ENCODE measurements around the gene MED13L. TPM values are rescaled to one million over a fixed set of nuclear protein-coding genes. Genes with fewer than 3 reads are reported as not detected.
"Not testable (repeated sequence)": the region's sequence is repeated elsewhere in the genome, so short reads cannot be mapped to it uniquely, and the experiment has no call there.

MED13L gene
- total RNA-seq, 4 donors from 2014 or later, result 168 to 349 (median 246) TPM

- intact Hi-C loops (cut with DNase I), result no loop called here
- H3K4me1 ChIP-seq, result peaks cover 16 to 17% of the 10 kb centered on the region in 2 donors
- H3K4me3 ChIP-seq (replicated peaks in 1 of 3), result no peak overlapping the region
- H3K27me3 ChIP-seq, result no peaks in the 10 kb centered on the region
- H3K36me3 ChIP-seq, result no peaks in the 10 kb centered on the region
- 97 to 99% methylated on average over 2 of the region's 2 CpGs for WGBS, 2 donors
- TF ChIP-seq CTCF (IDR thresholded peaks at IDR 0.05) (no peak), POLR2A (IDR thresholded peaks at IDR 0.05) (no peak)
- DNase-seq, result no peak
- H3K9me3 ChIP-seq, result no peaks in the 10 kb centered on the region
- no peak overlapping the region for H3K27ac ChIP-seq
Measured at GRCh38 chr12:116039081-116039480, 238.4 kb downstream of the MED13L start.

GRCh38 chr12:116037941-116038837 is 239.3 kb downstream of the MED13L start:
- H3K9me3 ChIP-seq, result no peaks in the 10 kb centered on the region
- intact Hi-C loops (cut with DNase I), result no loop called here
- no peak for DNase-seq
- no peaks in the 10 kb centered on the region for H3K27me3 ChIP-seq
- 87 to 89% methylated on average over 6 of the region's 6 CpGs for WGBS, 2 donors
- H3K36me3 ChIP-seq, result no peaks in the 10 kb centered on the region
- H3K4me1 ChIP-seq, result peaks cover 11 to 14% of the 10 kb centered on the region in 2 donors
- H3K4me3 ChIP-seq (replicated peaks in 1 of 3), result no peak overlapping the region
- no peak overlapping the region for H3K27ac ChIP-seq
- TF ChIP-seq POLR2A (IDR thresholded peaks at IDR 0.05) (no peak), CTCF (IDR thresholded peaks at IDR 0.05) (no peak)

- Histone ChIP-seq H3K36me3 (no peaks in the 10 kb centered on the region), H3K4me3 (replicated peaks in 1 of 3) (no peak overlapping the region), H3K27me3 (no peaks in the 10 kb centered on the region), H3K9me3 (no peaks in the 10 kb centered on the region), H3K4me1 (peaks cover 11 to 15% of the 10 kb centered on the region in 2 donors), H3K27ac (no peak overlapping the region)
- TF ChIP-seq CTCF (IDR thresholded peaks at IDR 0.05) (no peak), POLR2A (IDR thresholded peaks at IDR 0.05) (no peak)
- 63 to 69% methylated on average over 3 of the region's 3 CpGs for WGBS, 2 donors
- intact Hi-C loops (cut with DNase I), result no loop called here
- no peak for DNase-seq
Measured at GRCh38 chr12:116033765-116034164, 243.7 kb downstream of the MED13L start.

- DNase-seq; H3K27ac ChIP-seq; H3K9me3 ChIP-seq; H3K4me3 ChIP-seq (replicated peaks in 1 of 3); intact Hi-C loops (cut with DNase I); H3K36me3 ChIP-seq; H3K27me3 ChIP-seq: not testable (repeated sequence)
- H3K4me1 ChIP-seq, result peaks cover 0 to 13% of the 10 kb centered on the region in 2 donors
- WGBS, 2 donors, result 96% methylated on average over 4 of the region's 4 CpGs
Measured at GRCh38 chr12:116031624-116032023, 245.9 kb downstream of the MED13L start.

- 88 to 90% methylated on average over 4 of the region's 4 CpGs for WGBS, 2 donors
- Histone ChIP-seq H3K36me3 (no peaks in the 10 kb centered on the region), H3K27me3 (no peaks in the 10 kb centered on the region), H3K27ac (no peak overlapping the region), H3K4me3 (replicated peaks in 1 of 3) (no peak overlapping the region), H3K4me1 (peaks cover 0 to 13% of the 10 kb centered on the region in 2 donors), H3K9me3 (no peaks in the 10 kb centered on the region)
- TF ChIP-seq POLR2A (IDR thresholded peaks at IDR 0.05) (no peak), CTCF (IDR thresholded peaks at IDR 0.05) (no peak)
- no peak for DNase-seq
- intact Hi-C loops (cut with DNase I), result no loop called here
Measured at GRCh38 chr12:116028619-116029018, 248.9 kb downstream of the MED13L start.

Measured in thyroid gland (tissue), 4 donors.